ENCODE measurements around the gene FLNB.

FLNB gene

GRCh38 chr3:58144478-58145325 lies 136.5 kb downstream of the FLNB start:
- no peak for DNase-seq

DNA sequence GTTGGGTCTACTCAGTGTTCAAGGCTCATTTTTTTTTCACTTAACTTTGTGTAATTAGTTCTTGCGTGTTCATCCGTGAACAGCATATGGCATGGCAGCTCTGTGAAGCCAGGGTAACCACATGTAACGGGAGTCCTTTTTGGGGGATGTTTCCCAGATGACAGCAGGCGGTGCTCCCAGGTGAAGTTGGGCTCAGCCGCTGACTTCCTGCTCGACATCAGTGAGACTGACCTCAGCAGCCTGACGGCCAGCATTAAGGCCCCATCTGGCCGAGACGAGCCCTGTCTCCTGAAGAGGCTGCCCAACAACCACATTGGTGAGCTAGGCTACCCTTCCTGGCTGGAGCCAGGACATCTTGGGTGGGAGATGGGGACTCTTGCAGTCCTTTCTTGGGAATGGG lies 139.8 kb downstream of the FLNB start:
- no peak for DNase-seq

- no peak for DNase-seq
These were observed 142.0 kb downstream of the FLNB start for GRCh38 chr3:58150130-58150809.

DNA sequence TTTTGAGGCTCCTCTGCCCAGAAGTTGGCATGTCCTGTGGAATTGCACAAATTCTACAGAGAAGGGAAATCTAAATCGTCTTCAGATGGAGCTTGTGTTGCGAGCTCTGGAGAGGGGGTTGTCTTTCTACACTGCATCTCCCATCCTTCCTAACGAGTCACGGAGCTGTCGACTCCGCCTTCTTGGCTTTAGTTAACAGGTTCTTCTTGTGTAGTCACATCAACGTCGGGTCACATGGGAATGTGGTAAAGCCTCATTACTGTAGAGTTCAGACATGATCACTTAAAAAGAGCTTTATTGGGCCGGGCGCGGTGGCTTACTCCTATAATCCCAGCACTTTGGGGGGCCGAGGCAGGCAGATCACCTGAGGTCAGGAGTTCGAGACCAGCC lies 142.6 kb downstream of the FLNB start:
- no peak for DNase-seq

GRCh38 chr3:58151637-58152036 lies 143.4 kb downstream of the FLNB start:
- DNase-seq = no peak

DNA sequence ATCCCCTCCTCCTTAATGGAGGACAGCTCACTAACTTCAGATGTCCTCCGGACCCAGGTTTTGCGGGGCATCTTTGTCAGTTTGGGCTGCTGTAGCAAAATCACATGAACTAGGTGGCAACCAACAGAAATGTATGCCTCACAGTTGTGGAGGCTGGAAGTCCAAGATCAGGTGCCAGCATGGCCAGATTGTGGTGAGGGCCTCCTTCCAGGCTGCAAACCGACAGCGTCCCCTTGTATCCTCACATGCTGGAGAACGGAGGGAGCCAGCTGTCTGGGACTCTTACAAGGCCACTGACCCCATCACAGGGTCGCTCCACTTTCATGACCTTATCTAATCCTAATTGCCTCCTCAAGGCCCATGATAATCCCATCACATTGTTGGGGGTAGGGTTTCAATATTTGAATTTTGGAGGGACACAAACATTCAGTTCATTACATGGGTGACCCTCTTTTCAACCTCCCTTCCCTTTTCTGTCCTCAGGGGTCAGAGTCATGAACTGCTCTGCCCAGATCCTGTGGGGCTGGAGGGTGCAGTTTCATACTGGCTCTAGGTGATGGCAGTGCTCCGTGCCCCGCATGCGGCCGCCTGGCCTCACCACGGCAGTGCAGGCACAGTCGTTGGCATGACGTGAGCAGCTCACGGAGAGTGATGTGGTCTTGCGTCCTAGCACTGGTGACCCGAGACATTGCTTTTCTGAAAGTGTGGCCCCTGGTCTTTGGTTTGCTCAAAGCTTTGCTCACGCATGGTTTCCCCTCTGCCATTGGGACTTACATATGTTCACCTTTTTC lies 144.2 kb downstream of the FLNB start:
- DNase-seq = no peak

GRCh38 chr3:58153371-58153770 lies 145.1 kb downstream of the FLNB start:
- DNase-seq = no peak

- no peak for DNase-seq
These were observed 146.6 kb downstream of the FLNB start for GRCh38 chr3:58154626-58155449.

- no peak for DNase-seq
These were observed 147.6 kb downstream of the FLNB start for GRCh38 chr3:58155838-58156237.

DNA sequence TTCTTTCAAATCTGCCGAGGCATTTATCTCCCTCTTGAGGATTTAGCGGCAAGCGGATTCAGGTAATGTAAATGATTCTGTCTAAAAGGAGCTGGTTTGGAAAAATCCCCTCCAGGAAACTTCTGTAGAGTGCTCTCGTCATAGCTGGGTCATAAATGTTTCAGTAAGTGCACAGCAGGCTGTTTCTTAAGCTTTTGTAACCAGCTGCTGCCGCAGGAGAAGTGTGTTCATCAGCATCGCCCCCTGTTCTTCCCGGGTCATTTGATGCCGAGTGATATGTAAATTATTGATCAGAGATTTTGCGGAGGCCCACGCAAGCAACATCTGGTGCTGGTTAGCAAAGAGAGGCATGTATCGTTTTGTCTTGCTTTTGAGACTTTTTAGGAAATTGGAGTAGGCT lies 149.5 kb downstream of the FLNB start:
- no peak for DNase-seq

- no peak for DNase-seq
These were observed 150.4 kb downstream of the FLNB start for GRCh38 chr3:58158442-58159153.

DNA sequence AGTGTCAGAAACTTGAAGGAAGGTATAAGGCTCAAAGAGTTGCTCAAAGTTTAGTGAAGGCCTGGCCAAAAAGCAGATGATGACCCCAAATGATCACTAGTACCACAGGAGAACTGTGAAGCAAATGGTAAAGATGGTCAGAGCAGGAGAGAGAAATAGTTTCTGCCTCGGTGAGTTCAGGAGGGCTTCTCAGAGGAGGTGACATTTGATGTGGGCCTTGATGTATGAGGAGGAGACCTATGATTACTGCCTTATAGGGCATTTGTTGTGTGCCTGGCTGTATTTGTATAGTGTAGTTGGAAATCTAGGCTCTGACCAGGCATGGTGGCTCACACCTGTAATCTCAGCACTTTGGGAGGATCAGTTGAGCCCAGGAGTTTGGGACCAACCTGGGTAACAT lies 152.2 kb downstream of the FLNB start:
- no peak for DNase-seq

DNA sequence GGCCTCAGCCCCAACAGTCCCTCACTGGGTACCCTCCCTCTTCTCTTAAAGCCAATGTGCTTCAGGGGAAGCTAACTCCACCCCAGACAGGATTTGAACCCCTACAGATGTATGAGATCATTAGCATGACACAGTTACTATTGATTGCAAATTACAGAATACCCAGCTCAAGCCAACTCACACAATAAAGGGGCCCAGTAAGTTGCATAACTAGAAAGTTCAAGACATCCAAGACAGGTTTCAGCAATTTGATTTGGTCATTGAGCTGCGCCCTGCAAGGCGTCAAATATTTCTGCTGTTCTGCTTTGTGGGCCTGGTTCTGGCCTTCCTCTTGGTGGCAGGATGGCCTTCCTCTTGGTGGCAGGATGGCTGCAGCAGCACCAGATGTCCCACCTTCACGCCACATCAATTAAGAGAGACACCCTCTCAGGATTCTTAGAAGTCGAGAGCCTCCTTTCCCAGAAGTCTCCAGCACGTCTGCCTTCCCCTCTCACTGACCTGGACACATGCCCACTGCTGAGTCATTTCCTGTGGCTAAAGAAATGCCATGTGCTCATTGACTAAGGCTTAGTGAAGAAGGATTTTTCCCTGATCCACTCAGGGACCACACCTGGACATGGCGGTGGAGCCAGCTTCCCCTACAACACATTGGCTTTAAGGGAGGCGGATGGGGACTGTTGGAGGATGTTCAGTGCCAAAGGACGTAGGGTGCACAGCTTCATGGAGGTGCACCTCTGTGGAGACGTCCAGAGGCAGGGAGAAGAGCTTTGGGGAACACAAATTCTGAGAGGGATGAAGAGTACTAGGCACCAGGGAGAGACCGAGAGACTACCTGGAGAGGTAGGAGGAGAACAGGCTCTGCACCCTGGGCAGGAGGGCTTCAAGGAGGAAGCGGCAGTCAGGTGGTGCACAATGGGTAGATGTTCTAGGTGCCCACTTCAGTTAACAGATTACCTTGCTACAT lies 153.5 kb downstream of the FLNB start:
- DNase-seq = no peak

GRCh38 chr3:58163234-58163633 lies 155.0 kb downstream of the FLNB start:
- DNase-seq = no peak

- no peak for DNase-seq
These were observed 156.1 kb downstream of the FLNB start for GRCh38 chr3:58164199-58164879.

GRCh38 chr3:58164906-58165821 lies 156.9 kb downstream of the FLNB start:
- DNase-seq = no peak

GRCh38 chr3:58167431-58168351 lies 159.5 kb downstream of the FLNB start:
- peak; percentile 51 for DNase-seq

- no peak for DNase-seq
These were observed 160.3 kb downstream of the FLNB start for GRCh38 chr3:58168498-58168897.
